ENCODE results near the gene KDF1. TPM values are rescaled to one million over a fixed set of nuclear protein-coding genes. Genes with fewer than 3 reads are reported as not detected.

KDF1 gene
- total RNA-seq, 1 donor from 2014 or later, result 0.21 TPM

DNA sequence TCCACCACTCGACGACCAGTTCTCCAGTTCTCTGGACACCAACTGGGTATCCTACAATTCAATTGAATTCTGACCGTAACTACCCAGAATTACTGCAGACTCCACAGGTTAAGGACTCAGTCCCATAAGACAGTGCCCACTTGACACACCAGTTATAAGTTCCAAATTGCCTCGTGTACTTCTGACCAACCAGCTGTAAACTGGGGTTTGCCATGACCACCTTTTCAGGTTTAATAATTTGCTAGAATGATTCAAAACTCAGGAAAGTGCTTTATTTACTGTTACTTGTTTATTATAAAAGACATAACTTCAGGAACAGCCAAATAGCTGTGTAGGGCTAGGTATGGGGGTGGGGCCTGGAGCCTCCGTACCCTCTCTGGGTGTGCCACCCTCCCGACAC, 23.4 kb downstream of the KDF1 start:
- Mint-ChIP-seq H3K36me3 (ENCODE audit: low read depth, unreplicated experiment) (peaks cover 8% of the 10 kb centered on the region), H3K27ac (ENCODE audit: unreplicated experiment) (no peak overlapping the region), H3K4me1 (ENCODE audit: unreplicated experiment) (no peaks in the 10 kb centered on the region), H3K4me3 (ENCODE audit: unreplicated experiment) (no peak overlapping the region), H3K27me3 (ENCODE audit: unreplicated experiment) (peaks cover 1% of the 10 kb centered on the region), H3K9me3 (ENCODE audit: unreplicated experiment) (no peaks in the 10 kb centered on the region)
- TF ChIP-seq CTCF (IDR thresholded peaks at IDR 0.05; ENCODE audit: unreplicated experiment), result no peak
- DNase-seq (ENCODE audit: low spot score), result no peak

DNA sequence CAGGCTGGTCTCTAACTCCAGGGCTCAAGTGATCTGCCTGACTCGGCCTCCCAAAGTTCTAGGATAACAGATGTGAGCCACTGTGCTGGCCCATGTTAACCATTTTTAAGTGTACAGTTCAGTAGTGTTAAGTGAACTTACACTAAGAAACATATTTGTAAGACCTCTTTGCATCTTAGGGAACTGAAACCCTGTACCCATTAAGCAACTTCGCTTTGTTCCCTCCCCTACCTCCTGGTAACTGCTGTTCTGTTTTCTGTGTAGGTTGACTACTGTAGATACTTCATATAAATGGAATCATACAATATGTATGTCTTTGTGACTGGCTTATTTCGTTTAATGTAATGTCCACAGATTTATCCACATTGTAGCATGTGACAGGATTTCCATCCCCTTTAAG, 27.7 kb downstream of the KDF1 start:
- Mint-ChIP-seq H3K4me1 (ENCODE audit: unreplicated experiment) (no peaks in the 10 kb centered on the region), H3K36me3 (ENCODE audit: low read depth, unreplicated experiment) (peaks cover 17% of the 10 kb centered on the region)

DNA sequence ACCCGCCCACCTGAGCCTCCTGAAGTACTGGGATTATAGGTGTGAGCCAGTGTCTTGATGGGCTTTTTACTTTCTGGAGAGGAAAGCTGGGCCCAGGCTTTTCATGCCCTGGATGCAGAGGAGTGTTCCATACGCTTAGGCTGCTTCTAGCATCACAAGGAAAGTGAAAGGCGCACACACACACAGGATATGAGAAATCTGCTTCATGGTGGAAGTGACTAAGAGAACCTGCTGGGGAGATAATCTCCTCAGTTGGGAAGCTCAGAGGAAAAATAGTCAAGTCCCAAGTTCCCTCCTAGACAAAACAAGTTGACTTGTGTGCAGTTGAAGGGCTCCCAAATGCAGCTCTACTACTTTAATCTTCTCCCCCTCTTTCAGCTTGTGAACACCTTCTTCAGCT, 36.6 kb downstream of the KDF1 start:
- Mint-ChIP-seq H3K9me3 (ENCODE audit: unreplicated experiment) (no peaks in the 10 kb centered on the region), H3K27me3 (ENCODE audit: unreplicated experiment) (peaks cover 8% of the 10 kb centered on the region), H3K4me3 (ENCODE audit: unreplicated experiment) (no peak overlapping the region), H3K4me1 (ENCODE audit: unreplicated experiment) (peaks cover 12% of the 10 kb centered on the region), H3K36me3 (ENCODE audit: low read depth, unreplicated experiment) (peaks cover 22% of the 10 kb centered on the region), H3K27ac (ENCODE audit: unreplicated experiment) (no peak overlapping the region)
- no peak for TF ChIP-seq CTCF (IDR thresholded peaks at IDR 0.05; ENCODE audit: unreplicated experiment)
- DNase-seq (ENCODE audit: low spot score), result no peak

More for the DNA sequence above, 27.7 kb downstream of the KDF1 start:
- DNase-seq (ENCODE audit: low spot score), result no peak
- no peak overlapping the region for H3K4me3 Mint-ChIP-seq (ENCODE audit: unreplicated experiment)
- H3K9me3 Mint-ChIP-seq (ENCODE audit: unreplicated experiment), result no peaks in the 10 kb centered on the region
- peaks cover 1% of the 10 kb centered on the region for H3K27me3 Mint-ChIP-seq (ENCODE audit: unreplicated experiment)
- no peak for TF ChIP-seq CTCF (IDR thresholded peaks at IDR 0.05; ENCODE audit: unreplicated experiment)
- H3K27ac Mint-ChIP-seq (ENCODE audit: unreplicated experiment), result no peak overlapping the region

- TF ChIP-seq CTCF (IDR thresholded peaks at IDR 0.05; ENCODE audit: unreplicated experiment), result no peak
- peaks cover 12% of the 10 kb centered on the region for H3K4me1 Mint-ChIP-seq (ENCODE audit: unreplicated experiment)
- DNase-seq (ENCODE audit: low spot score), result no peak
- no peaks in the 10 kb centered on the region for H3K9me3 Mint-ChIP-seq (ENCODE audit: unreplicated experiment)
- peak overlapping the region; percentile 94 for H3K4me3 Mint-ChIP-seq (ENCODE audit: unreplicated experiment)
- H3K27ac Mint-ChIP-seq (ENCODE audit: unreplicated experiment), result peak overlapping the region; percentile 67
- H3K27me3 Mint-ChIP-seq (ENCODE audit: unreplicated experiment), result peaks cover 8% of the 10 kb centered on the region
- peaks cover 14% of the 10 kb centered on the region for H3K36me3 Mint-ChIP-seq (ENCODE audit: low read depth, unreplicated experiment)
Measured at GRCh38 chr1:26922901-26923300, 37.4 kb downstream of the KDF1 start.

DNA sequence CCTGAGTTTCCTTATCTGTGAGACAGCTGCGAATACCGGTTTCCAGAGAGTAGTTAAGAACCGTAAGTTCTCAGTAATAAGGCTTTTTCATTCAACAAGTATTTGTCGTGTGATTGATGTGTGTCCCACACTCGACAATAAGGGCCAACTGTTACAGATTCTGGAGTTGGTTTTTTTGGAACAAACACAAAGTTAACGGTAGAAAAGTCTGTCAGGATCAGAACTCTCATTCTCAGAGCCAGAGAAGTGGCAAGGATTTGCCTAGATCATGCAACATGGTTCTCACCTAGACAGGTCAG, 37.9 kb downstream of the KDF1 start:
- H3K4me1 Mint-ChIP-seq (ENCODE audit: unreplicated experiment), result peaks cover 12% of the 10 kb centered on the region
- peaks cover 13% of the 10 kb centered on the region for H3K36me3 Mint-ChIP-seq (ENCODE audit: low read depth, unreplicated experiment)
- peaks cover 8% of the 10 kb centered on the region for H3K27me3 Mint-ChIP-seq (ENCODE audit: unreplicated experiment)
- no peak for DNase-seq (ENCODE audit: low spot score)
- TF ChIP-seq CTCF (IDR thresholded peaks at IDR 0.05; ENCODE audit: unreplicated experiment), result no peak
- peak overlapping the region; percentile 94 for H3K4me3 Mint-ChIP-seq (ENCODE audit: unreplicated experiment)
- H3K27ac Mint-ChIP-seq (ENCODE audit: unreplicated experiment), result peak overlapping the region; percentile 1
- no peaks in the 10 kb centered on the region for H3K9me3 Mint-ChIP-seq (ENCODE audit: unreplicated experiment)

All from endothelial cell (in vitro differentiated cells).